ENCODE results near the gene ING2.
"Not testable (repeated sequence)": the region's sequence is repeated elsewhere in the genome, so short reads cannot be mapped to it uniquely, and the experiment has no call there.

Gene ING2, protein sequence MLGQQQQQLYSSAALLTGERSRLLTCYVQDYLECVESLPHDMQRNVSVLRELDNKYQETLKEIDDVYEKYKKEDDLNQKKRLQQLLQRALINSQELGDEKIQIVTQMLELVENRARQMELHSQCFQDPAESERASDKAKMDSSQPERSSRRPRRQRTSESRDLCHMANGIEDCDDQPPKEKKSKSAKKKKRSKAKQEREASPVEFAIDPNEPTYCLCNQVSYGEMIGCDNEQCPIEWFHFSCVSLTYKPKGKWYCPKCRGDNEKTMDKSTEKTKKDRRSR

DNA sequence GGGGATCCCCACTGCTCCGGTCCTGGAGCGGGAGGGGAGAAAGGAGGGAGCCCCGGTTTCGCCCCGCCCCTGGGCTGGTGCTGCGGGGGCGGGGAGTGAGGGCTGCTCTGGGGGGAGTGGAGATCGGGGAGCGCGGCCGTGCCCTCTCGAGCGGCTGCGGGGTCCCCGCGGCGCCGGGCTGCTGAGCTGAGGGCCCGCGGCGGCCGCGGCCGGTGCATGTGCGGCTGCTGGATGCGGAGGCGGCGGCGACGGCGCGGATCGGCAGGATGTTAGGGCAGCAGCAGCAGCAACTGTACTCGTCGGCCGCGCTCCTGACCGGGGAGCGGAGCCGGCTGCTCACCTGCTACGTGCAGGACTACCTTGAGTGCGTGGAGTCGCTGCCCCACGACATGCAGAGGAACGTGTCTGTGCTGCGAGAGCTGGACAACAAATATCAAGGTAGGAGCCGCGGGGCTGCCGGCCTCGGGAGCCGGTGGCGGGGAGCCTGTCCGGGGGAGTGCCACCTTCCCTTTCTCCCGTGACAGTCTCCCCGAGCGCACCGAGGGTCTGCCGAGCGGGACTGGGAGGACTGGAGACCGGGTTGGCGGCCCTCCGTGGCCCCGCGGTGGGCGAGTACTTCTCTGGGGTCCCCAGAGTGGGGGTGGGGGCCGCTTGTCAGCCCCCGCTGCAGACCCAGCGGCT lies at the start of gene ING2:
Gene ING2, plus strand, starts transcription at position 129 of the 681 bp plus-strand sequence. Its CDS starts 138 bp downstream, at position 267.
- in situ Hi-C loops (cut with MboI; ENCODE audit: low pct_unique_long_range_greater_than_20kb, low sequenced_read_pairs, unreplicated experiment), result no loop called here
- peak; percentile 89 for DNase-seq (ENCODE audit: low spot score)
- TF ChIP-seq, protein P1, sequence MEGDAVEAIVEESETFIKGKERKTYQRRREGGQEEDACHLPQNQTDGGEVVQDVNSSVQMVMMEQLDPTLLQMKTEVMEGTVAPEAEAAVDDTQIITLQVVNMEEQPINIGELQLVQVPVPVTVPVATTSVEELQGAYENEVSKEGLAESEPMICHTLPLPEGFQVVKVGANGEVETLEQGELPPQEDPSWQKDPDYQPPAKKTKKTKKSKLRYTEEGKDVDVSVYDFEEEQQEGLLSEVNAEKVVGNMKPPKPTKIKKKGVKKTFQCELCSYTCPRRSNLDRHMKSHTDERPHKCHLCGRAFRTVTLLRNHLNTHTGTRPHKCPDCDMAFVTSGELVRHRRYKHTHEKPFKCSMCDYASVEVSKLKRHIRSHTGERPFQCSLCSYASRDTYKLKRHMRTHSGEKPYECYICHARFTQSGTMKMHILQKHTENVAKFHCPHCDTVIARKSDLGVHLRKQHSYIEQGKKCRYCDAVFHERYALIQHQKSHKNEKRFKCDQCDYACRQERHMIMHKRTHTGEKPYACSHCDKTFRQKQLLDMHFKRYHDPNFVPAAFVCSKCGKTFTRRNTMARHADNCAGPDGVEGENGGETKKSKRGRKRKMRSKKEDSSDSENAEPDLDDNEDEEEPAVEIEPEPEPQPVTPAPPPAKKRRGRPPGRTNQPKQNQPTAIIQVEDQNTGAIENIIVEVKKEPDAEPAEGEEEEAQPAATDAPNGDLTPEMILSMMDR (IDR thresholded peaks at IDR 0.05; ENCODE audit: extremely low read depth, insufficient read depth, missing control alignments), result no peak

DNA sequence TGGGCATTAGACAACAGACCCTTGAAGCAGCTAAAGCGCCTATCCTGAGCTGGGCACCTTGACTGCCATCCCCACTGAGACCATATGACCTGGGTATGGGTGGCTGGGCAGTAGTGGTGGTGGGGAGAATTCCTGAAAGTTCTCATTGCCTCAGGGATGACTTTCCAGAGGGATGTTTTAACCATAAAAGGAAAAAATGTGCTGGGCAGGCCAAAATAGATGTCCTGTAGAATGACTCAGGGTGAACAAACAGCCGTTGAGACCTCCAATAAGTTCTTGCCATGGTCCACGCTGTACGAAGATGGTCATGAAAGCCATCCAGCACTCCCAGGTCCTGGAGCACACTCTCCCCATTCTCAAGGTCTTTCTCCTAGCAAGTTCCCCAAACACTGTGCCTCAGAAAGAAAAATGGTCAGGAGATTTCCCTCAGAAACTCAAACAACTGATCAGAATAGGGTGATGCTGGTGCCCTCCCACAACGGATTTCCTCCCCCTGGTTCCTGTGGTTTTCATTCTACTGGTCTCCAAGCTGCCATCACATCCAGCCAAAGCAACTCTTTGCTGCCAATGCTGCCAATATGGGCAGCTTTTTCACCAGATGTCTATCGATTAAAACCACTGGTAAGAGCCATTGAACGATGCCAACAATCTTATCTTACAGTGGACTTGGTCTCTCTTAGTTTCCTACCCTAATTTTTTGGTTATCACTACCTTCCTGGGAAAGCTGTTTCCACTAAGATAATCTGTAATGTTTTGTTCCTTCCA lies 49.2 kb upstream of the ING2 start:
- TF ChIP-seq, protein P1 (IDR thresholded peaks at IDR 0.05; ENCODE audit: extremely low read depth, insufficient read depth, missing control alignments), result no peak
- no peak for DNase-seq (ENCODE audit: low spot score)
- in situ Hi-C loops (cut with MboI; ENCODE audit: low pct_unique_long_range_greater_than_20kb, low sequenced_read_pairs, unreplicated experiment), result no loop called here

DNA sequence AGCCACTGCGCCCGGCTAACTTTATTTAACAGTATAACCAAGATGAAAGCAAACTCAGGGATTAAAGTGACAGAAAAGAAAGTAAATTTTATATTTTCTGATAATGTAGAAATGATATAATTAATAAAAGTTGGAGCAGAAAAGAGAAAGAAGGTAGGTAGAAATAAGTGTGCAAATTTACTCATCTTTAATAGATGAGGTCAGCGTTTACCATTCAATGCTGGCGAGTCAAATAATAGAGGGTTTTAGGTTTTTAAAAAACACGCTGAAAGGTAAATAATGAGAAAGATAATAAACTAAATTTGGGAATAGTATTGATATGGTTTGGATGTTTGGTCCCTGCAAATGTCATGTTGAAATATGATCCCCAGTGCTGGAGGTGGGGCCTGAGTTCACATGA lies 46.9 kb upstream of the ING2 start:
- in situ Hi-C loops (cut with MboI; ENCODE audit: low pct_unique_long_range_greater_than_20kb, low sequenced_read_pairs, unreplicated experiment), result no loop called here
- TF ChIP-seq, protein P1 (IDR thresholded peaks at IDR 0.05; ENCODE audit: extremely low read depth, insufficient read depth, missing control alignments), result no peak
- no peak for DNase-seq (ENCODE audit: low spot score)

DNA sequence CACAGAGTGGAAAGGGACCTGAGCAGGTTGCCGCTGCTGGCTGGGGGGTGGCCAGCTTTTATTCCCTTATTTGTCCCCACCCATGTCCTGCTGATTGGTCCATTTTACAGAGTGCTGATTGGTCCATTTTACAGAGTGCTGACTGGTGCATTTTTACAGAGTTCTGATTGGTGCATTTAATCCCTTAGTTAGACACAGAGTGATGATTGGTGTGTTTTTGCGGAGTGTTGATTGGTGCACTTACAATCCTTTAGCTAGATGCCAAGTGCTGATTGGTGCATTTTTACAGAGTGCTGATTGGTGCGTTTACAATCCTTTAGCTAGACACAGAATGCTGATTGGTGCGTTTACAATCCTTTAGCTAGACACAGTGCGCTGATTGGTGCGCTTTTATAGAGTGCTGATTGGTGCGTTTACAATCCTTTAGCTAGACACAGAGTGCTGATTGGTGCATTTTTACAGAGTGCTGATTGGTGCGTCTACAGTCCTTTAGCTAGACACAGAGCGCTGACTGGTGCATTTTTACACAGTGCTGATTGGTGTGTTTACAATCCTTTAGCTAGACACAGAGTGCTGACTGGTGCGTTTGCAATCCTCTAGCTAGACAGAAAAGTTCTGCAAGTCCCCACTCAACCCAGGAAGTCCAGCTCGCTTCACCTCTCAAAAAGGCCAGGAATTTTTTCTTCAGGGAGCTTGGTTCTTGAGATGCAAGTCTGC lies 40.8 kb upstream of the ING2 start:
- in situ Hi-C loops (cut with MboI; ENCODE audit: low pct_unique_long_range_greater_than_20kb, low sequenced_read_pairs, unreplicated experiment); DNase-seq (ENCODE audit: low spot score): not testable (repeated sequence)

DNA sequence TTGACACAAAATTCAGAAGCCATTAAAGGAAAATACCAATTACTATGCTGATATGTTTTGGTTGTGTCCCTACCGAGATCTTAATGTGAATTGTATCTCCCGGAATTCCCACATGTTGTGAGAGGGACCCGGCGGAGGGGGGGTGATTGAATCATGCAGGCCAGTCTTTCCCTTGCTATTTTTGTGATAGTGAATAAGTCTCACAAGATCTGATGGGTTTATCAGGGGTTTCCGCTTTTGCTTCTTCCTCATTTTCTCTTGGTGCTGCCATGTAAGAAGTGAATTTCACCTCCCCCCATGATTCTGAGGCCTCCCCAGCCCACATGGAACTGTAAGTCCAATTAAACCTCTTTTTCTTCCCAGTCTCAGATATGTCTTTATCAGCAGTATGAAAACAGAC lies 39.0 kb upstream of the ING2 start:
- DNase-seq (ENCODE audit: low spot score); in situ Hi-C loops (cut with MboI; ENCODE audit: low pct_unique_long_range_greater_than_20kb, low sequenced_read_pairs, unreplicated experiment): not testable (repeated sequence)

DNA sequence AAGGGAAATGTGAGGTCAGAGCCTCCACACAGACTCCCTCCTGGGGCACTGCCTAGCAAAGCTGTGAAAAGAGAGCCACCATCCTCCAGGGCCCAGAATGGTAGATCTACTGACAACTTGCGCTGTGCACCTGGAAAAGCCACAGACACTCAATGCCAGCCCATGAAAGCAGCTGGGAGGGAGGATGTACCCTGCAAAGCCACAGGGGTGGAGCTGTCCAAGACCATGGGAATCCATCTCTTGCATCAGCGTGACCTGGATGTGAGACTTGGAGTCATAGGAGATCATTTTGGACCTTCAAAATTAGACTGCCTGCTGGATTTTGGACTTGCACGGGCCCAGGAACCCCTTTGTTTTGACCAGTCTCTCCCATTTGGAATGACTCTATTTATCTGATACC lies 37.6 kb upstream of the ING2 start:
- TF ChIP-seq, protein P1 (IDR thresholded peaks at IDR 0.05; ENCODE audit: extremely low read depth, insufficient read depth, missing control alignments), result no peak
- in situ Hi-C loops (cut with MboI; ENCODE audit: low pct_unique_long_range_greater_than_20kb, low sequenced_read_pairs, unreplicated experiment), result no loop called here
- no peak for DNase-seq (ENCODE audit: low spot score)
